Omental fat pad (tissue), 4 donors: Measurements from ENCODE around the gene OPCML. TPM values are rescaled to one million over a fixed set of nuclear protein-coding genes. Genes with fewer than 3 reads are reported as not detected.

Experiments used
- ATAC-seq: fragments of 150-250 bp; one replicate; pipeline ENCODE4 v1.9.1; 2016; ENCODE audit warnings: mild to moderate bottlenecking, moderate library complexity; ENCODE audit not compliant: low FRiP score
- DNase-seq: peaks from one replicate; pipeline ENCODE4 v3.0.0-alpha.2; 2019; ENCODE audit warnings: low spot score
- total RNA-seq, 4 donors: library from RNA; depleted of rRNA; stranded (reverse); fragments of >200 nt; gene quantifications; one replicate each; pipeline ENCODE4 v1.1.0, GENCODE V29; 2016
- TF ChIP-seq, protein P1 (sequence below), 3 donors: fragments of 450-650 bp; IDR thresholded peaks; one replicate each; pipeline ENCODE4 v1.5.1; 2016 to 2017; ENCODE audit warnings: antibody characterized with exemption in 3 of 3, mild to moderate bottlenecking in 3 of 3, moderate library complexity in 2 of 3

The OPCML gene
- total RNA-seq, 4 donors from 2014 or later: 0.32 TPM; not detected in 3

DNA sequence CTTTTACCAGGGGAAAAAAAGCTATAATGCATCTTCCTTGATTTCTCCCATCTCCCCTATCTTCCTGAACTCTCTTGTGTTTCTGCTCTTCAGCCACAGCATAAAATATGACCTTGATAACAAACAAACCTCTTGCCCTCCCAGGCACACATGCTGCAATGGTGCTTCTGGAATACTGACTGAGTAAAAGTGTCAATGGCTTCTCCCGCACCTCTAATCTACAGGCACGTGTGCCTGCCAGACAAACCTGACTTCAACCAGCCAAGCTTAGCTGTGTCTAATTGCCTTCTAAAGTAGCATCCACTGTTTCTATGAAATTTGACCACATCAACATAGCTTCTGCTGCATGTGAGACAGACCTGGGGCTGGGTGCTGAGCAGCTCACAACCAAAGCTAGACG is 12.7 kb downstream of the OPCML start:
- no peak for DNase-seq
- no peak for ATAC-seq
- TF ChIP-seq, protein P1, sequence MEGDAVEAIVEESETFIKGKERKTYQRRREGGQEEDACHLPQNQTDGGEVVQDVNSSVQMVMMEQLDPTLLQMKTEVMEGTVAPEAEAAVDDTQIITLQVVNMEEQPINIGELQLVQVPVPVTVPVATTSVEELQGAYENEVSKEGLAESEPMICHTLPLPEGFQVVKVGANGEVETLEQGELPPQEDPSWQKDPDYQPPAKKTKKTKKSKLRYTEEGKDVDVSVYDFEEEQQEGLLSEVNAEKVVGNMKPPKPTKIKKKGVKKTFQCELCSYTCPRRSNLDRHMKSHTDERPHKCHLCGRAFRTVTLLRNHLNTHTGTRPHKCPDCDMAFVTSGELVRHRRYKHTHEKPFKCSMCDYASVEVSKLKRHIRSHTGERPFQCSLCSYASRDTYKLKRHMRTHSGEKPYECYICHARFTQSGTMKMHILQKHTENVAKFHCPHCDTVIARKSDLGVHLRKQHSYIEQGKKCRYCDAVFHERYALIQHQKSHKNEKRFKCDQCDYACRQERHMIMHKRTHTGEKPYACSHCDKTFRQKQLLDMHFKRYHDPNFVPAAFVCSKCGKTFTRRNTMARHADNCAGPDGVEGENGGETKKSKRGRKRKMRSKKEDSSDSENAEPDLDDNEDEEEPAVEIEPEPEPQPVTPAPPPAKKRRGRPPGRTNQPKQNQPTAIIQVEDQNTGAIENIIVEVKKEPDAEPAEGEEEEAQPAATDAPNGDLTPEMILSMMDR (IDR thresholded peaks at IDR 0.05): no peak

DNA sequence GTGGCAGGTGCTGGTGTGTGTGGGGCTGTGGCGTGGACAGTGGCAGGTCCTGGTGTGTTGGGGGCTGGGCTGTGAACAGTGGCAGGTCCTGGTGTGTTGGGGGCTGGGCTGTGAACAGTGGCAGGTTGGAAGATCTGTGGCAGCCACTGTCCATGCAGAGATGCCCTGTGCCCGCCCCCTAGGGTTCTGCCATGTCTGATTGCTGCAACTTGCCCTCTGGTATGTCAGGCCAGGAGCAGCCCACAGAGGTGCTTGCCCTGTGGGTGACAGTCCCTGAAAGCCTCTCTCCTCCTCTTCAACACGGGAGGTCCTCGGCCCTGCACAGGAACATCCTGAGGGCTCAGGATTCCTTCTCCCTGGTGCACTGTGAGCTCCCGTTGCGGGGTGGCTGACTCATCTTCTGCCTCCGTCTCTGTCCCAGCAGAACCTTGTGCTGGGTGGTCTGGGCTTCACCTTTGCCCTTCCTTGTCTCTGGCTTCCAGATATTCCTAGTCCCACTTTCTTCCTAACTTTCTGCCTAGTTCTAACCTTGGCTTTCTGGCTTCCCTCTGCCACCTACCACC is 13.5 kb downstream of the OPCML start:
- DNase-seq: no peak

DNA sequence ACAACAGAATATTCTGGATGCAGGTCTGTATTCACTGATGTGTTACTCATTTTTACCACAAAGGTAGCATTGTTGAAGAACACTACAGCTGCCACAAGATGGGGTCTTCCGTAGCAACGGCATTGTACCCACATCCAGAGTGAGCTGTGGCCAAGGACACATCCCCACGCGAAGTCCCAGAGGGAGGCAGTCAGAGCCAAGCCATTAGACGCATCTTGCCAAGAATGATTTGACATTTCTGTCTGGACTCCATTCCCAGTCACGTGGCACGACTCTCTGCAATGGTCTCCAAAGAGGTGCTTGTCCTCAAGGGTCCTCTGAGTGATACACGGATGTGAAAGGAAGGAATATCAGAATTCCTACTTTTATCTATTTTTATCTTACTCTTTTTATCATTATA is 15.5 kb downstream of the OPCML start:
- no peak for DNase-seq
- ATAC-seq: no peak
- TF ChIP-seq, protein P1 (IDR thresholded peaks at IDR 0.05): no peak

More for the DNA sequence above, 13.5 kb downstream of the OPCML start:
- ATAC-seq: no peak
- TF ChIP-seq, protein P1 (IDR thresholded peaks at IDR 0.05): no peak

DNA sequence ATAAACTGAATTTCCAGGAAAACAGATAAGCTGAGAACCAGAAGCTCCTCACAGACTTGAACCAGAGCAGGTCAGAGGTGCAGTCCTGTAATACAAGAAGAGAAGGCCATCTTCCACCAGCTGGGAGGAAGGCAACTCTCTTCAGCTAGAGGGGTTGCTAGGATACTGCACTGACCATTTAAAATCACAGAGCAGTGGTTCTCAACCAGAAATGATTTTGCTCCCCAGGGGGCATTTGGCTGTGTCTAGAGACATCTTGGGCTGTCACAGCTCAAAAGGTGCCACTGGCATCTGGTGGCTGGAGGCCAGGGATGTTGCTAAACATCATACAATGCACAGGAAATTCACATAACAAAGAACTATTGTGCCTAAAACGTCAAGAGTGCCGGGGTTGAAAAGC is 17.2 kb downstream of the OPCML start:
- DNase-seq (no peak), ATAC-seq (no peak)
- TF ChIP-seq, protein P1 (IDR thresholded peaks at IDR 0.05): no peak

DNA sequence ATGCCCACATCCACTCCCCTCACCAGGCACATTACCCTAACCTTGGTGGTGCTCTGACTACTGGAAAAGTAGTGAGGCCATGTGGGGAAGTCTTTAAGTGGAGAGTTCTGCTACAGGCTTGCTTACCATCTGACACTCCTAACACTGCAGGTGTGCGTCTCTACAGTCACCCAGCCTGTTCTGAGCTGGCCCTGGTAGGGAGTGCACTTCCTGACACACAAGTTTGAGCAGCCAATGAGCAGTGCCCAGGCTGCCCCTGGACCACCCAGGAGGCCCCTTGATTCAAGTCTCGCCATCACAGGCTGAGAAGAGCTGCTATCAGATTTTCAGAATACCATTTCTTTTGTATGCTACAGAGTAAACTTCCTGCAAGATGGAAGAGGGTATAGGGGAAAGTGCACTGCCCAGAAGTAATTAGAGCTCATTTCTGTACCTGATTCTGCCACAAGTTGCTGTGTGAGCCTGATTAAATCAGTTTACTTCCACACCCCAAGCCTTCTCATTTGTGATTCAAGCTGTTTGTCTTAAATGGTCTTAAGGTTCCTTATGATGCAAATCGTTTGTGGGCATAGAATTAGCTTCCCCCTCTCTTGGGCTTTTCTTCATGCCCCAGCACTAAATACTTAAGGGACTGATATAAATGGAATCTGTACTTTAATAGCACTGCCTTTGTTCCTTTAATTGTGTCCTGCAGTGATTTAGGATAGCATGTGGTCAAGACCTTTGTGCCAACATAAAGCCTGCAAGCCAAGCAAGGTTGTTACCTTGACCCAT is 22.2 kb downstream of the OPCML start:
- DNase-seq (no peak), ATAC-seq (no peak)
- TF ChIP-seq, protein P1 (IDR thresholded peaks at IDR 0.05): no peak

DNA sequence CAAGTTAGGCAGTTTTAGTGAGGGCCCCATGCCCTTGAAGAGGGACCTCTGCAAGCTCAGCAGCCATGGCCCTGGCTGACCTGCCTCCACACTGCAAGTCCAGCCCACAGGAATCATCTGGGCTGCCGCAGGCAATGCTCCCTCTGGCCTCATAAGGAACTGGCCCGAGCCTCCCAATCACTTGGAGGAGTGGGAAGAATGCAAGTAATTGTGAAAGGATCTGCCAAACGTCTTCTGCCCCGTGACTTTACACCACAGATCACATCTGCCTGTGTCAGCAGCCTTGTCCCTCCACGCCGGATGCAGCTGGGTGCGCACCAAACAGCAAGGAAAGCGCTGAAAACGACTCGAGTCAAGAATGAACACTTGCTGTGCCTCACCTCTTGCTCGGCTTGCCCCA is 23.8 kb downstream of the OPCML start:
- TF ChIP-seq, protein P1 (IDR thresholded peaks at IDR 0.05): no peak
- ATAC-seq (no peak), DNase-seq (no peak)

DNA sequence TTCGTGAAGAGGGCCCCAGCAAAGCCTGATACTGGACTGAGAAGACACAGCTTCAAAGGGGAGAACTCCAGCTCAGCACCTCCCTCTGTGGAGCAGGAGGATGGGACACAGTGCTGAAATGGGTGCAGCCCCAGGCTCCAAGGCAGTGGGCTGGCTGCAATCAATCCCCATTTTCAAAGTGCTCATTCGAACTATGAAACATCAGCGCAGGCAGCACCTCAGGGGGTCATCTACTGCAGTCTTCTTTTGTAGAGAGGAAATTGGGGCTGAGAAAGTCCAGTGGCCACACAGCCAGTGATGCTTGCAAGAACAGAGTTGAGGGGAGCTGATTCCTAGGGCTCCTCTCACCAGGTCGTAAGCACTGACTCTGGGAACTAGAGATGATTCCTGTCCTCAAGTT is 25.1 kb downstream of the OPCML start:
- DNase-seq: no peak
- no peak for ATAC-seq
- TF ChIP-seq, protein P1 (IDR thresholded peaks at IDR 0.05): no peak
